HepG2 (cell line): ENCODE results near the gene SEC14L2. TPM values are rescaled to one million over a fixed set of nuclear protein-coding genes. Genes with fewer than 3 reads are reported as not detected.
A peak's percentile ranks its signal among the peaks of the same experiment; 100 is the strongest.

Experiments used
- BHLHE40 ChIP-seq: IDR thresholded peaks from 2 replicates; pipeline ENCODE4 v1.6.1; 2011; ENCODE audit warnings: low read length, improper control_type of control experiment
- FOSL2 ChIP-seq: sonication (generic); formaldehyde crosslinking; IDR thresholded peaks from 2 replicates; pipeline ENCODE4 v1.4.0; 2020; ENCODE audit warnings: missing genetic modification reagents
- FOXC1 ChIP-seq: sonication (generic); formaldehyde crosslinking; IDR thresholded peaks from 2 replicates; pipeline ENCODE4 v1.8.0; 2022; ENCODE audit warnings: mild to moderate bottlenecking, missing genetic modification reagents, borderline replicate concordance
- FOXP1 ChIP-seq, 2 experiments: fragments of 450-650 bp in 1 of 2; IDR thresholded peaks; 2 replicates each; pipeline ENCODE4 v1.6.1; 2017 to 2018; ENCODE audit warnings: antibody characterized with exemption in 1 of 2
- GATA4 ChIP-seq: sonication (generic); IDR thresholded peaks from 2 replicates; pipeline ENCODE4 v1.6.1; 2016; ENCODE audit warnings: antibody characterized with exemption, low read depth, borderline replicate concordance
- GTF2F1 ChIP-seq: fragments of 150-350 bp; IDR thresholded peaks from 2 replicates; pipeline ENCODE4 v1.6.1; 2014; ENCODE audit warnings: low read length
- ISL2 ChIP-seq: sonication (generic); formaldehyde crosslinking; IDR thresholded peaks from 2 replicates; pipeline ENCODE4 v1.5.0; 2020; ENCODE audit warnings: missing genetic modification reagents
- KAT8 ChIP-seq: IDR thresholded peaks from 2 replicates; pipeline ENCODE4 v1.6.1; 2016; ENCODE audit warnings: missing genetic modification reagents, missing compliant biosample characterization
- KDM5B ChIP-seq: sonication (generic); formaldehyde crosslinking; IDR thresholded peaks from 2 replicates; pipeline ENCODE4 v1.4.0; 2020; ENCODE audit warnings: missing genetic modification reagents, mild to moderate bottlenecking, borderline replicate concordance
- MLX ChIP-seq: IDR thresholded peaks from 2 replicates; pipeline ENCODE4 v1.6.1; 2016
- NCOA1 ChIP-seq: sonication (generic); formaldehyde crosslinking; IDR thresholded peaks from 2 replicates; pipeline ENCODE4 v1.9.0; 2021; ENCODE audit warnings: missing genetic modification reagents
- NFE2L2 ChIP-seq: fragments of 150-350 bp; IDR thresholded peaks from 2 replicates; pipeline ENCODE4 v1.6.1; 2014; ENCODE audit warnings: low read length
- ONECUT2 ChIP-seq: sonication (generic); formaldehyde crosslinking; IDR thresholded peaks from 2 replicates; pipeline ENCODE4 v1.4.0; 2020; ENCODE audit warnings: missing genetic modification reagents
- REPIN1 ChIP-seq: sonication (generic); formaldehyde crosslinking; IDR thresholded peaks from 2 replicates; pipeline ENCODE4 v1.8.0; 2022; ENCODE audit warnings: missing genetic modification reagents, low read depth, mild to moderate bottlenecking, borderline replicate concordance
- RXRB ChIP-seq: IDR thresholded peaks from 2 replicates; pipeline ENCODE4 v1.6.1; 2016; ENCODE audit warnings: borderline replicate concordance, missing genetic modification reagents, missing compliant biosample characterization
- SALL1 ChIP-seq: sonication (generic); formaldehyde crosslinking; IDR thresholded peaks from 2 replicates; pipeline ENCODE4 v1.8.0; 2022; ENCODE audit warnings: mild to moderate bottlenecking, missing genetic modification reagents
- SOX5 ChIP-seq: IDR thresholded peaks from 2 replicates; pipeline ENCODE4 v1.6.1; 2016; ENCODE audit warnings: borderline replicate concordance
- TAF1 ChIP-seq: sonication (generic); formaldehyde crosslinking; IDR thresholded peaks from 2 replicates; pipeline ENCODE4 v1.4.0; 2020; ENCODE audit warnings: missing genetic modification reagents
- ZNF280D ChIP-seq: sonication (generic); formaldehyde crosslinking; IDR thresholded peaks from 2 replicates; pipeline ENCODE4 v1.5.1; 2020; ENCODE audit warnings: mild to moderate bottlenecking, missing genetic modification reagents
- ZNF383 ChIP-seq: sonication (generic); formaldehyde crosslinking; IDR thresholded peaks from 2 replicates; pipeline ENCODE4 v1.4.0; 2020; ENCODE audit warnings: missing genetic modification reagents, mild to moderate bottlenecking, borderline replicate concordance
- ZNF558 ChIP-seq: sonication (generic); formaldehyde crosslinking; IDR thresholded peaks from 2 replicates; pipeline ENCODE4 v1.9.0; 2022; ENCODE audit warnings: mild to moderate bottlenecking, missing genetic modification reagents, borderline replicate concordance
- ZSCAN29 ChIP-seq: sonication (generic); formaldehyde crosslinking; conservative IDR thresholded peaks from 2 replicates; pipeline ENCODE4 v1.4.0; 2020; ENCODE audit warnings: mild to moderate bottlenecking, missing genetic modification reagents
- polyA plus RNA-seq, 8 experiments: library from polyadenylated mRNA; depleted of rRNA in 3 of 8; stranded (reverse) in 7 of 8; unstranded in 1 of 8; fragments of >200 nt; fragmentation: Illumina TruSeq in 4 of 8; extraction: Trizol in 4 of 8; gene quantifications; 2 replicates each; pipeline versions ENCODE4 v1.2.1 to v1.2.3, GENCODE V29; 2011 to 2016; ENCODE audit warnings: low read depth in 4 of 8, missing spikeins in 1 of 8, mixed read lengths in 1 of 8; ENCODE audit not compliant: insufficient read depth in 1 of 8
- total RNA-seq, 5 experiments: library from RNA; depleted of rRNA; stranded (reverse); fragments of >200 nt; fragmentation: Illumina TruSeq; extraction: Trizol; gene quantifications; 2 replicates each; pipeline ENCODE4 v1.2.3, GENCODE V29; 2016; ENCODE audit warnings: low read depth in 1 of 5
- TF ChIP-seq, protein P1 (sequence below): IDR thresholded peaks from 2 replicates; pipeline ENCODE4 v1.6.1; 2016
- TF ChIP-seq, protein P2 (sequence below): sonication (generic); formaldehyde crosslinking; IDR thresholded peaks from 2 replicates; pipeline ENCODE4 v1.8.0; 2022; ENCODE audit warnings: mild to moderate bottlenecking, missing genetic modification reagents

Gene SEC14L2
- total and polyA plus RNA-seq, 2 of the 13 experiments (the other 11 are each of a cell fraction or from before 2014, with no cell fraction given): 4.1 to 5.1 TPM

GRCh38 chr22:30421695-30422480 lies 25.1 kb downstream of the SEC14L2 start (continued):
- no peak for TF ChIP-seq FOXP1 (IDR thresholded peaks at IDR 0.05)
- TF ChIP-seq FOXP1 (CRISPR knock-in tag; IDR thresholded peaks at IDR 0.05): peak; percentile 22; the same call in 1 of the 2 replicates
- TF ChIP-seq GATA4: no peak
- TF ChIP-seq SALL1 (CRISPR knock-in tag): no peak
- TF ChIP-seq FOXC1 (CRISPR knock-in tag): 0 out of 2 replicates have a peak, but pooled peaks have one; percentile 20
- no peak for TF ChIP-seq NFE2L2
- TF ChIP-seq ZNF280D (CRISPR knock-in tag): no peak
- TF ChIP-seq MLX: 0 out of 2 replicates have a peak, but pooled peaks have one; percentile 20
- TF ChIP-seq NCOA1 (CRISPR knock-in tag): 0 out of 2 replicates have a peak, but pooled peaks have one; percentile 68
- 0 out of 2 replicates have a peak, but pooled peaks have one; percentile 34 for TF ChIP-seq ZSCAN29 (CRISPR knock-in tag)
- peak; percentile 36; the same call in 1 of the 2 replicates for TF ChIP-seq KAT8 (CRISPR knock-in tag)
- peak; percentile 40; the same call in 1 of the 2 replicates for TF ChIP-seq TAF1
- TF ChIP-seq KDM5B (CRISPR knock-in tag): 0 out of 2 replicates have a peak, but pooled peaks have one; percentile 21
- TF ChIP-seq, protein P1, sequence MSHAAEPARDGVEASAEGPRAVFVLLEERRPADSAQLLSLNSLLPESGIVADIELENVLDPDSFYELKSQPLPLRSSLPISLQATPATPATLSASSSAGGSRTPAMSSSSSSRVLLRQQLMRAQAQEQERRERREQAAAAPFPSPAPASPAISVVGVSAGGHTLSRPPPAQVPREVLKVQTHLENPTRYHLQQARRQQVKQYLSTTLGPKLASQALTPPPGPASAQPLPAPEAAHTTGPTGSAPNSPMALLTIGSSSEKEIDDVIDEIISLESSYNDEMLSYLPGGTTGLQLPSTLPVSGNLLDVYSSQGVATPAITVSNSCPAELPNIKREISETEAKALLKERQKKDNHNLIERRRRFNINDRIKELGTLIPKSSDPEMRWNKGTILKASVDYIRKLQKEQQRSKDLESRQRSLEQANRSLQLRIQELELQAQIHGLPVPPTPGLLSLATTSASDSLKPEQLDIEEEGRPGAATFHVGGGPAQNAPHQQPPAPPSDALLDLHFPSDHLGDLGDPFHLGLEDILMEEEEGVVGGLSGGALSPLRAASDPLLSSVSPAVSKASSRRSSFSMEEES (CRISPR knock-in tag): peak; percentile 60; the same call in 1 of the 2 replicates
- no peak for TF ChIP-seq ZNF383 (CRISPR knock-in tag)
- TF ChIP-seq RXRB: peak; percentile 45; the same call in 1 of the 2 replicates
- peak; percentile 39; the same call in 1 of the 2 replicates for TF ChIP-seq ISL2
- TF ChIP-seq ZNF558 (CRISPR knock-in tag): 0 out of 2 replicates have a peak, but pooled peaks have one; percentile 8
- TF ChIP-seq ONECUT2 (CRISPR knock-in tag): 0 out of 2 replicates have a peak, but pooled peaks have one; percentile 19
- TF ChIP-seq SOX5 (CRISPR knock-in tag): peak; percentile 23; the same call in 1 of the 2 replicates
- no peak for TF ChIP-seq GTF2F1
- peak; percentile 78 for TF ChIP-seq REPIN1 (CRISPR knock-in tag)
- TF ChIP-seq BHLHE40: no peak
- 0 out of 2 replicates have a peak, but pooled peaks have one; percentile 7 for TF ChIP-seq FOSL2 (CRISPR knock-in tag)
- TF ChIP-seq, protein P2, sequence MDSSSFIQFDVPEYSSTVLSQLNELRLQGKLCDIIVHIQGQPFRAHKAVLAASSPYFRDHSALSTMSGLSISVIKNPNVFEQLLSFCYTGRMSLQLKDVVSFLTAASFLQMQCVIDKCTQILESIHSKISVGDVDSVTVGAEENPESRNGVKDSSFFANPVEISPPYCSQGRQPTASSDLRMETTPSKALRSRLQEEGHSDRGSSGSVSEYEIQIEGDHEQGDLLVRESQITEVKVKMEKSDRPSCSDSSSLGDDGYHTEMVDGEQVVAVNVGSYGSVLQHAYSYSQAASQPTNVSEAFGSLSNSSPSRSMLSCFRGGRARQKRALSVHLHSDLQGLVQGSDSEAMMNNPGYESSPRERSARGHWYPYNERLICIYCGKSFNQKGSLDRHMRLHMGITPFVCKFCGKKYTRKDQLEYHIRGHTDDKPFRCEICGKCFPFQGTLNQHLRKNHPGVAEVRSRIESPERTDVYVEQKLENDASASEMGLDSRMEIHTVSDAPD (CRISPR knock-in tag): peak; percentile 59; the same call in 1 of the 2 replicates
